ENCODE measurements around the gene DMD. TPM values are rescaled to one million over a fixed set of nuclear protein-coding genes. Genes with fewer than 3 reads are reported as not detected.

The DMD gene
- polyA plus RNA-seq, 12 donors: 53.6 to 134 (median 95.6) TPM; not detected in 1

DNA sequence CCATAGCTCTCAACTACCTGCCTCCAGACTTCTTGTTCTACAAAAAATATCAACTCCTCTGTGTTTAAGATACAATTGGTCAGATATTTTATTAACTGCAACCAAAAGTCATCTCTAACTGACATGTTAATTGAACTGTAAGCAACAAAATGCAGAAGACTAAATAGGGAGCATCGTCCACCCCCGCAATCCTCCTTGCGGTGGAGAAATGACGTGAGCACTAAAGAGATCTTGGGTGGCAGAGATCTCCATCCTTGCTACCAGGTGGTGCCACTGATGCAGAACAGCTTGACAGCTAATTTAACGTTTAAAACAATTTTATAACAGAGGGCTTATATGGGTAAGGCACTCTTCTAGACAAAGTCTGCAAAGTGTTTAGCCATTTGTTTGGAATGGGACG is 1975.1 kb downstream of the DMD start:
- no peak for DNase-seq

- DNase-seq: no peak
These were observed 1977.3 kb downstream of the DMD start for GRCh38 chrX:31233941-31234496.

GRCh38 chrX:31232506-31232905 is 1978.8 kb downstream of the DMD start:
- no peak for DNase-seq

GRCh38 chrX:31228909-31229308 is 1982.4 kb downstream of the DMD start:
- no peak for DNase-seq

- DNase-seq: peak; percentile 88
These were observed 1982.9 kb downstream of the DMD start for GRCh38 chrX:31228415-31228832.

DNA sequence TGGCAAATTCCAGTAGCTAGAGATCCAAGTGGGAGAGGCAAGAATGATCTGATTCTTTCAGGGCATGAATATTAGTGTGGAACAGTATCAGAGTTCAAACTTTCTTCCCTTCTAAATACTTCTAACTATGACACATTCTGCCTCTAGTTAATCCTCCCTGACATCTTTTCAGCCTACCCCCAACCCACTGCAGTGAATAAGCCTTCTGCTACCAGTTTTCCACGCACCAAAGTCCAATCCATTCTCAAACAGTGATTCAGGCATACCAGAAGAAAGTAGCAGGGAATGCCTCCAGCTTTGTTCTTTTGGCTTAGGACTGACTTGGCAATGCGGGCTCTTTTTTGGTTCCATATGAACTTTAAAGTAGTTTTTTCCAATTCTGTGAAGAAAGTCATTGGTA is 1984.1 kb downstream of the DMD start:
- no peak for DNase-seq

- no peak for DNase-seq
These were observed 1985.5 kb downstream of the DMD start for GRCh38 chrX:31225819-31226218.

DNA sequence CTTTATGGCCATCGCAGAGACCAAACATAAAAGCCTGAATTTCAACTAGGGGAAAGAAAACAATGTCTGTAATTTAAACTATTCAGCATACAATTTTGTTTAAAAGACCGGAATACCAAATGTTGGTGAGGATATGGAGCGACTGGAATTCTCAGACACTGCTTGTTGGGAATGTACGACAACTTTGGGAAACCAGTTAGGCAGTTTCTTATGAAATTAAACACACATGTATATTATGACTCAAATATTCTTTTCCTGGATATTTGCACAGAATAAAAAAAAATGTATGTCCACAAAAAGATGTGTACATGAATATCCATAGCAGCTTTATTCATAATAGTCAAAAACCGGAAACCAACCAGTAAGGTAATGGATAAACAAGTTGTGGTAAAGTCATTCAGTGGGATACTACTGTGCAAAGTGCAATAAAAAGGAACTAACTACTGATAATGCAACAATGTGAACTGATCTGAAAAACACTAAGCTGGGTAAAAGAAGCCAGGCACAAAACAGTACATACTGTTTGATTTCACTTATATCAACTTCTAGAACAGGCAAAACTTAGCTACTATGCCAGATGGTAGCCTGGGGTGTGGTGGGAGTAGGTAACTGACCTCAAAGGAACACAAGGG is 1986.9 kb downstream of the DMD start:
- DNase-seq: no peak

GRCh38 chrX:31223817-31224216 is 1987.5 kb downstream of the DMD start:
- DNase-seq: no peak

- no peak for DNase-seq
These were observed 1988.4 kb downstream of the DMD start for GRCh38 chrX:31222946-31223345.

- no peak for DNase-seq
These were observed 1992.2 kb downstream of the DMD start for GRCh38 chrX:31219174-31219573.

GRCh38 chrX:31217084-31217483 is 1994.3 kb downstream of the DMD start:
- no peak for DNase-seq

DNA sequence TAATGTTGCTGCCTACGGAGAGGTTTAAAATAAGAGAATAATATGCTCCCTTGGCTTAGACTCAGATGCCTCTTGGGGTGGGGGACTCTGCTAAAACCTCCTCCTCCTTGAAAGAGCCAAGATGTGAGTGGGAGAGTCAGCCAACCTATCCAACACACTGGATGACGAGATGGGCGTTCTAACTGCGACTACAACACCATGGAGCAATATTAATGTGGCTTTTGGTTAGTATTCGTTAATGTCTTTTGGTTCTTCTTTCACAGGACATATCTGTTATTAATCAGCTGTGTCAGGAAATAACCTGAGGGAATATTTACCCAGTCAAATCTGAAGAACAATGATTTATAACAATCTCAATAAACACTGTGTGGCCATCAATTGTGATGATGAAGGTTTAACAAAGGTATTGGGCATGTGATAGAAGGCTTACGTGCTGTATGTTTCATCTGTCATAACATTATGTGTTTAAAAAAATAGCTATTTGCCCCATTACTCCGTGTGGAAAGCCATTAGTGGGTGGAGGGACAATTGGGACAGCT is 1996.0 kb downstream of the DMD start:
- DNase-seq: no peak

DNA sequence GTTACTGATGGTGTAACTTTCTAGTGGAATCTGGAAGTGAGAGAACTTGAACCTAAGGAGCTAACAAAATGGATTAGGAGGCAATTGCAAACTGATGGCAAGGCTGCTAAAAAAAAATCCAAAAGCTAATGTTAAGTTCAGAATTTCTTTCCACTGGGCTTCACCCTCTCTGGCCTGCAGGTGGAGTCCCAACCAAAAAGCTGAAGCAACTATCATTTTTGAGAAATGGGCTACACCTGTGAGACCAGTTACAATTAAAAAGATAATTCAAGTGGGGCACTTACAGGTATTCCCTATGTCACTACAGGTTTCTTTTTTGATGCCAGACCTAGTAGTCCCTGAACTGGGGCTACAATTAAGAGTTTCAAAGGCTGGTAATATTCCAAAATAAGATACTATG is 1997.4 kb downstream of the DMD start:
- DNase-seq: no peak

DNA sequence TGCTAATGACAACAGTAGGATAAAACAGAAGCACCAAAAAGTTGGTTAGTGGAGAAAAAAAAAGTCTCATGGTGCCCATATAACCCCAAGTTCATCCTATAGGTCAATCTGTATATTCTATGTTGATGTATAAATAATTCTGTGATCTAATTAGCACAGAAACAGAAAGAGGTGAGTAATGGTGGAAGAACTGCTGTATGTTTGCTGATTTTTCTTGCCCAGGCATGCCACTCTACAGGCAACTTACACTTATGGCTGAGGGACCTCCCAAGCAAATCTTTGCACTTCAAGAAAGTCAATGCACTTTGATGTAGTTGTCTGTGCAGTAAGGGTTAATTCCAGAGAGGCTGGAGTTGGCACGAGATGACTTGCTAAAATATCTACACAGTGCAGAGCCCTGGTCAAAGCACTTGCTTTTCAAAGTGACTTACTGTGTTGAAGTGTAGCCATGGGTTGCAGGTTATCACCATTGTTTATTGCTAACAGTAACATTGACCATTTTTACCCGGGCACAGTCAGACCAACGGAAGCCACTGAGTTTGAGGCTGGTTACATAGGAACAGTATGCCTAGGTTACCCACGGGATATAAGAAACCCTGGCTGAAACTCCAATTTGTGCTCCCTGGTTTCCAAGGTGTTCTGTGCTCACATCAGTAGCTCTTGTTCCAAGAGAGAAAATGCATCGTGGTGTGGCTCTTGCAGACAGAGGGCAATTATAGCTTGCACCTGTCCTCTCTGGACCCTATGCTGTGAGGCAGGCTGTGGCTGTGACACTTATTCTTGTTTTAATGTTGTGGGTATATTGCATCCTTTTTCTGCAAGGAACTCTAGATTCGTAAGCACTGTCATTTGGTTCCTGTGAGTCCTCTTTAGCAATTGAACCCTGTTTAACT is 1998.2 kb downstream of the DMD start:
- no peak for DNase-seq

GRCh38 chrX:31209005-31209628 is 2002.2 kb downstream of the DMD start:
- no peak for DNase-seq

GRCh38 chrX:31201503-31201902 is 2009.8 kb downstream of the DMD start:
- no peak for DNase-seq

- no peak for DNase-seq
These were observed 2010.9 kb downstream of the DMD start for GRCh38 chrX:31200430-31200829.

GRCh38 chrX:31199840-31200114 is 2011.6 kb downstream of the DMD start:
- DNase-seq: no peak

DNA sequence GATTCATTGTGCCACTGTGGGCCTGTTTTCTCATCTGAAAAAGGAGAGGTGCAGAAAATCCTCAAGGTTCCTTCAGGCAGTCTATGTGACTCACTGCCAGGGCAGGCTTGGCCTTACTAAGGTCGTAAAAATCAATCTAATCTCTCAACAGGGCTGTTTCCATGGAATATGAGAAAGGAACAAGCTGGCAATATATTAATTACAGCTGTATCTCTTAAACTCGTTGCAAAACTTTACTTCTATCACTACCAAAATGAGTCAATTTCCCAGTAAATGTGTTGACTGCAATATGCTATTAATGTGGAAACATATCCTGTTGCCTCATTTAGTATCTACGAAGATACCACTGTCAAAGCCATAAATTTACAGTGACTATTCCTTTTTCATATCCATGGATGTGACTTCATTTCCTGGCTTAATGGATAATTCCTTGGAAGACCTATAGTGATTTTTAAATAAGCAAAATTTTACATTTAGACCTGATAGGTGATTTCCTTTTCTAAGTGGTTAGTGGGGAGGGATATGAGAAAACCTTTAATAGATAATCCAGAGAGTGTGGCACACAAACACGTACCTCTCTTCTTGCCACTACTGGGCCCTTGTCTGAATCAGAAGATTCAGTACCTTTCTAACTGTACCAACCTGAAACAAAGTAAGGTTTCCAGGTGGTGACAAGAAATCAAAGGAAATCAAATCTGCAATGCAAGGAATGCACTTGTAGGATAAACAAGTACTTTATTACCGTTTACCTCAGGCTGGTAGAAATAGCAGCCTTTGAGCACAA is 2012.1 kb downstream of the DMD start:
- no peak for DNase-seq

DNA sequence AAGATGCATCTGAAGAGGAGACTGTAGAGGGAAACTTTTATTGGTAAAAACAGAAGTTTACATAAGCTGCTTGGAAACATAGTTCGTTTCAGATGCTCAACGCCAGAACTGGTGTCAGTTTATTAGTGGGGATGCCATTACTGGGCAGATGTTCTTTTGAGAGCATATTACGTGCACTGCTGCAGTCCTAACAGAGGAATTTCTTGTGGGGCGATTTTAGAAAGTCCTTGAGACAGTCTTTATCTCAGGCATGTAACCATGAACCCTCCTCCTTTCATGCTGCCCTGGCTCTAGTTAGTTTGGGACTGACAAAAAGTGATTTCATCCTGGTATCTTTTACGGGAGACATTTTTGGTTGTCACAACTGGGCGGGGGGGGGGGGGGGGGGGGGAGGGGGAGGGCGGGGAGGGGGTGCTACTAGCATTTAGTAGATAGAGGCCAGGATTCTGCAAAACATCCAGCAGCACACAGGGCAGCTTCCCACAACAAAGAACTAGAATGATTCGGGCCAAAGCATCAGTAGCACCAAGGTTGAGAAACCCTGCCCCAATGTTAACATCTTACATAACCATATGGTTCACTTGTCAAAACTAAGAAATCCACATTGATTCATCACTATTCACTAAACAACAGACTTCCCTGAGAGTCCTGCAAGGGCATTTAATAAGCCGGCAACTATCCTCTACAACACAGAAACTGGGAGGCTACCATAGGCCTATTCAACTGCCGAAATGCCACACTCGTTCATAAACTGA is 2021.0 kb downstream of the DMD start:
- no peak for DNase-seq

Data from muscle of arm (tissue), 12 donors.